ENCODE data around the gene ATG16L1. TPM values are rescaled to one million over a fixed set of nuclear protein-coding genes. Genes with fewer than 3 reads are reported as not detected.

The ATG16L1 gene
- total and polyA plus RNA-seq, 9 of the 15 experiments (the other 6 are each of a cell fraction or from before 2014, with no cell fraction given) = 6.4 to 21.3 (median 17.2) TPM

- ChIA-PET POLR2A (no interaction called here), CTCF (ENCODE audit: low intra/inter-chr PET ratio) (no interaction called here)
- no peak overlapping the region for H3K4me2 ChIP-seq (ENCODE audit: insufficient read depth, low read length)
These were observed 3.7 kb downstream of the ATG16L1 start for GRCh38 chr2:233255151-233255550.

GRCh38 chr2:233256048-233256447 is 4.6 kb downstream of the ATG16L1 start:
- Histone ChIP-seq H3K9me1 (ENCODE audit: control insufficient read depth, insufficient read depth, low read length) (no peaks in the 10 kb centered on the region), H3K4me1 (replicated peaks in 1 of 2; ENCODE audit: control insufficient read depth in 2 of 2, insufficient read depth in 2 of 2, low read length in 2 of 2) (peaks cover 0 to 7% of the 10 kb centered on the region in 2 experiments; a peak in 2 of 5 replicates), H3K9ac (ENCODE audit: insufficient read depth in 1 of 2, low read depth in 2 of 2, low read length in 2 of 2) (no peak overlapping the region), H4K20me1 (replicated peaks; ENCODE audit: control insufficient read depth, insufficient read depth, low read length) (no peaks in the 10 kb centered on the region), H3K27me3 (ENCODE audit: control insufficient read depth in 2 of 2, insufficient read depth in 2 of 2, low read length in 2 of 2) (no peaks in the 10 kb centered on the region), H3K9me3 (replicated peaks; ENCODE audit: control insufficient read depth, insufficient read depth, low read depth, low read length) (peaks cover under 1% of the 10 kb centered on the region; the same call in 1 of the 2 replicates), H3K4me2 (ENCODE audit: insufficient read depth, low read length) (no peak overlapping the region), H3K27ac (ENCODE audit: extremely low read depth, low read depth, low read length) (no peak overlapping the region), H3K79me2 (ENCODE audit: control insufficient read depth, insufficient read depth, low read length) (peaks cover 49% of the 10 kb centered on the region), H3K36me3 (ENCODE audit: control insufficient read depth, insufficient read depth, low read length) (peaks cover 69% of the 10 kb centered on the region; the same call in 2 of the 3 replicates), H2AFZ (ENCODE audit: low read depth, low read length) (no peak overlapping the region), H3K4me3 (no peak overlapping the region)
- intact Hi-C loops (cut with micrococcal nuclease) = loop anchor here (10.0 kb wide), 1 partner anchor 211 kb away; no protein-coding TSS in a partner anchor
- FAIRE-seq (no peak), DNase-seq (ENCODE audit: extremely low read depth in 1 of 4, low spot score in 3 of 4) (no peak), ATAC-seq (no peak)
- ChIA-PET CTCF (ENCODE audit: low intra/inter-chr PET ratio) (no interaction called here), POLR2A (interaction anchor here (1.6 kb wide), 1 partner anchor 9 kb away, joined by 3 read pairs; no protein-coding TSS in a partner anchor)
- no TSS peak for BruUV-seq (replicated peaks)
- 78% methylated on average over 4 of the region's 4 CpGs for WGBS (ENCODE audit: insufficient coverage, low coverage, missing lambda C conversion rate)
- in situ Hi-C loops (cut with MboI) = loop anchor here (25.0 kb wide), 1 partner anchor 644 kb away; no protein-coding TSS in a partner anchor
- TF ChIP-seq HMG20B (CRISPR knock-in tag; IDR thresholded peaks at IDR 0.05) (no peak), CBX3 (IDR thresholded peaks at IDR 0.05; ENCODE audit: borderline replicate concordance in 1 of 2, low read length in 2 of 2) (no peak), HDAC3 (IDR thresholded peaks at IDR 0.05; ENCODE audit: borderline replicate concordance, partially characterized antibody) (no peak), ZNF644 (tag; IDR thresholded peaks at IDR 0.05; ENCODE audit: low read depth) (no peak), SUPT5H (IDR thresholded peaks at IDR 0.05) (no peak)

More at GRCh38 chr2:233255151-233255550, 3.7 kb downstream of the ATG16L1 start:
- peaks cover 63% of the 10 kb centered on the region; the same call in 2 of the 3 replicates for H3K36me3 ChIP-seq (ENCODE audit: control insufficient read depth, insufficient read depth, low read length)
- WGBS (ENCODE audit: insufficient coverage, low coverage, missing lambda C conversion rate) = 94% methylated on average over 9 of the region's 11 CpGs
- H3K9me1 ChIP-seq (ENCODE audit: control insufficient read depth, insufficient read depth, low read length) = no peaks in the 10 kb centered on the region
- peaks cover 9% of the 10 kb centered on the region for H3K9me3 ChIP-seq (replicated peaks; ENCODE audit: control insufficient read depth, insufficient read depth, low read depth, low read length)
- DNase-seq (ENCODE audit: extremely low read depth in 1 of 4, low spot score in 3 of 4) (no peak), ATAC-seq (no peak), FAIRE-seq (no peak)
- H2AFZ ChIP-seq (ENCODE audit: low read depth, low read length) = no peak overlapping the region
- in situ Hi-C loops (cut with MboI) (loop anchor here (25.0 kb wide), 1 partner anchor 643 kb away; no protein-coding TSS in a partner anchor), intact Hi-C loops (cut with micrococcal nuclease) (loop anchor here (10.0 kb wide), 1 partner anchor 210 kb away; no protein-coding TSS in a partner anchor)
- H3K4me1 ChIP-seq (replicated peaks in 1 of 2; ENCODE audit: control insufficient read depth in 2 of 2, insufficient read depth in 2 of 2, low read length in 2 of 2) = peaks cover 0 to 7% of the 10 kb centered on the region in 2 experiments; a peak in 2 of 5 replicates
- no peak overlapping the region for H3K9ac ChIP-seq (ENCODE audit: insufficient read depth in 1 of 2, low read depth in 2 of 2, low read length in 2 of 2)
- BruUV-seq (replicated peaks) = no TSS peak
- no peak overlapping the region for H3K4me3 ChIP-seq
- TF ChIP-seq RBM17 (IDR thresholded peaks at IDR 0.05; ENCODE audit: borderline replicate concordance, low read depth, low read length) = no peak
- H3K79me2 ChIP-seq (ENCODE audit: control insufficient read depth, insufficient read depth, low read length) = peaks cover 49% of the 10 kb centered on the region
- H3K27ac ChIP-seq (ENCODE audit: extremely low read depth, low read depth, low read length) = no peak overlapping the region
- H3K27me3 ChIP-seq (ENCODE audit: control insufficient read depth in 2 of 2, insufficient read depth in 2 of 2, low read length in 2 of 2) = no peaks in the 10 kb centered on the region
- no peaks in the 10 kb centered on the region for H4K20me1 ChIP-seq (replicated peaks; ENCODE audit: control insufficient read depth, insufficient read depth, low read length)

Data from K562 (cell line).